GM18511 (cell line): ENCODE results near the gene ENTHD1.
"Not testable (repeated sequence)": the region's sequence is repeated elsewhere in the genome, so short reads cannot be mapped to it uniquely, and the experiment has no call there.

Experiments used
- ATAC-seq: cut with Tn5 transposase; IDR thresholded peaks from one replicate; pipeline ENCODE4 v1.9.1; 2021; ENCODE audit warnings: mild to moderate bottlenecking, moderate library complexity; ENCODE audit not compliant: unreplicated experiment

Gene ENTHD1

DNA sequence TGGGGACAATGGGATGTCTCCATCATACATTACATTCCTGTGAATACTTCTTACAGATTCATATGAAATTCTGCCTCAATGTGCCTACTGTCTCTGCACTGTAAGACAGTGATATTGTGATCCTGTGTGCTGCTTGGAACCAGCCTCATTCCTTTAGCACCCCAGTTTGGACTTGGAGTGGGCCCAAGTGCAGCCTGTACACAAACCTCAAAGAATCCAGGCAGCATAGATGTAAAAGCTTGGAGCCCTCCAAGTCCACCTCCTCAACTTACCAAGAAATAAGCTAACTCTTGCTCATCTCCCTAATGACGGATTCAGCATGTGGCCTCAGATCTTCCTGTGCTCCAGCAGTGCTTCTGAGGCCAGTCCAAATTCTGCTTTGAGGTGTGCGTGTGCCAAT lies 31.7 kb upstream of the ENTHD1 start:
- ATAC-seq, result no peak

DNA sequence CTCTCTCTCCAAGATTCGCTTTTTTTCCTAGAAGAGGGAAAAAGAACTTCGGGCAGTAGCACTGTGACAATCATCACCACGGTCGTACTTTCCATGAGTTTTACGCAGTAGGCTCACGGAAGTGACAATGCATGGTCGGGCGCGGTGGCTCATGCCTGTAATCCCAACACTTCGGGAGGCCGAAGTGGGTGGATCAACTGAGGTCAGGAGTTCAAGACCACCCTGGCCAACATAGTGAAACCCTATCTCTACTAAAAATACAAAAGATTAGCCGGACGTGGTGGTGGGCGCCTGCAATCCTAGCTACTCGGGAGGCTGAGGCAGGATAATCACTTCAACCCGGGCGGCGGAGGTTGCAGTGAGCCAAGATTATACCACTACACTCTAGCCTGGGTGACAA lies 30.7 kb upstream of the ENTHD1 start:
- no peak for ATAC-seq

DNA sequence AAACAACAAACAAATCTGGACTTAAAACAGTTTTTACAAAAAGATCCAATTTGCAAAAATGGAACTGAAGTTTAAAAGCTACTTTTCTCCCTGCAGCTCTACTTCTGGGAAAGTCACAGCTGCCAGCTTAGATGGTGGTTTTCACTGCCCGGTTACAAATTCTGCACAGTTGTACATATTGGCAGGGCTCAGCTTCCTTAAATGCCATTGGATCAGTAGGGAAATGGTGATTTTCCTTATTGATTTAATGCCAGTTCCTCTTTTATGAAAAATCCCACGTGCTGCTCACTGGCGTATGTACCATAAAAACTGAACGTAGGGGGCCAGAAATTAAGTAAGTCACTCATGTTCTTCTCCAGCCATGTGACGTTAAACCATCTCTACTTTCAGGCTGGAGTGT lies 30.1 kb upstream of the ENTHD1 start:
- no peak for ATAC-seq

DNA sequence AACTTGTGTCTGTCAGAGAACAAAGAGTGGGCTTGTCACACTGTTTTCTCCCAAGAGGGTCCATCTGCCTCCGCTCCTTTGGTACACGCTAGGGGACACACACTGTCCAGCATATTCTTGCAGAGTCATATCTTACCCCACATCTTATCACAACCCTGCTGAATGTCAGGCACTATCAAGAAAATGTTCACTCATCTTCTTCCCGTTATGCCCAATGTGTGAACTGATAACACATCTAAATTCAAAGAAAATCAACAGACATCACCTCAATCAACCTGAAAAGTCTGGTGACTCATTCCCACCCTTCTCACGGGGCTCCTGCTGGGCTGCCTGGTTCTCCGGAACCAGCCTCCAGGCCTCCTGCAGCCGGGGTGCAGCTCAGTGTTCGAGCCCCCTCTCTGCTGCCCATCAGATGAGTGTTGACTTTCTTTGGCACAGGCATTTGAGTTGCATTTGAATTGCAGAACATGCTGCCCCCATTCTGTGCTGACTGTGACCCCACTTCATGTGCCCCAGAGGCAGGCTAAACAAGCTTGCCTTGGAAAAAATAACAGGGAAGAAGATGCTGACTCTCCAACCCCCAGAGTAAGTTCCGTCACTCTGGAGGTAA lies 26.7 kb upstream of the ENTHD1 start:
- no peak for ATAC-seq

DNA sequence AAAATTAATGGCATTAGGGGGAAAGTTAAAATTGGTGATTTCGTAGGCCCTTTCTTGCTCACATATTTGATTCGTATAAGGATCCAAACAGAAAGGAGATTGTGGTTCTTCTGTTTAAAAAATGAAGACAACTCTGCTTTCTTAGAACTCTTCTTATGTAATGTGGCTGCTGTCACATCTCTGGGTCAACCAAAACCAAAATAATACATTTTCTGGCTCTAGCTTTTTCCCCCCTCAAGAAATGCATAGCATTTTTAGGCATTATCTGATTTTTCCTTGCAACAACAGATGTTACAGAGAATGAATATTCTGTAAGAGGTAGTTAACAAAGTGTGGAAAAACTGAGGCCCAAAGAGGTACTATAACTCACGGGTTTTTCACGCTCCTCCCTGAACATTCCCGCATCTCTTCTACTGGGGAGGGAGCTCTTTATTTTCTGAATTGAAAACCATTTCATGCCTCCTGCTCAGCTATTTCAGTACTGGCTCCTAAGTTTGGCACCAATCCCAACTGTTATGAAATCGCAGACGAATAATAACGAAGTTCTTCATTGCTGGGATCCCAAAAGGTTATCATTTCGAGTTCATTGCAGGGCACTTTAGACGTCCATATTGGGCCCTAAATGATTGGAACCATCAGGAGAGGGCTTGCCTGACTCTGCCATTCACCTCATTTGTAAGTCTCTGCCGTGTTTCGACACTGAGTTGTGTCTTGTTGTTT lies 24.4 kb upstream of the ENTHD1 start:
- ATAC-seq, result no peak

DNA sequence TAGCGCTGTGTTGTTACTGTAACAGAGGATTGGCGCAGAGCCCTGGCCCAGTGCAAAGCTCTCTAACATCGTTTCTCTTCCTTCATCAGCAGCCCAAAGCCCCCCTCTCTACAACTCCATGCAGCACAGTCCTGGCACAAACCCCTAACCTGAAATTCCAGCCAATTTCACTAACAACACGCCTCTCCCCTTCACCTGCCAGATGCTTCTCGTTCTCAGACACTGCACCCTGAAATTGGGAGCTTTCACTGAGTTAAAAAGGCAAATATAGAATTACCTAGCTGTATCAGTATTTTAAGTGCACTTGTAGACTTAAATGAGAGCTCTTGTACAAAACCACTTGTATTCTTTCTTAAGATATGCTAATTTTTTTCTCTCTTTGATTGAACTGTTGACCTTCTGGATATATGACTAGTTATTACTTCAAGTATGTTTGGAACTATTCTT lies 23.7 kb upstream of the ENTHD1 start:
- ATAC-seq, result no peak

DNA sequence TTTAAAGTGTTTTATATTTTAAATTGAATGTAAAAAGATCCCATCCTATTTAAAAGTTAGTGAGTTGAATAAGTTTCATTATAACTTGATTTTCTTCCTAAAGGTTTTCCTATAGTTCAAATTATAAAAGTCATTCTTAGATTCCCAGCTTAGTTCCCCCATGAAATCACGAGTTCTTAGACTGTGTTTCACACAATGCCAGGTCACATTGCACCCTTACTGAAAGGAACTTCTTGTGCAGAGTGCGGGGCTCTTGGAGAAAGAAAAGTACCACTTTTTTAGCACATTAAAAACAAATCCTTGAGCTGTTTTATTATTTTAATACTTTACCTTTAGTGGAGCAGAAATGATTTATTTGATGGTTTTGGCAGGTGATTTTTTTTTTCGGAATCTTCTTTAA lies 22.9 kb upstream of the ENTHD1 start:
- no peak for ATAC-seq

DNA sequence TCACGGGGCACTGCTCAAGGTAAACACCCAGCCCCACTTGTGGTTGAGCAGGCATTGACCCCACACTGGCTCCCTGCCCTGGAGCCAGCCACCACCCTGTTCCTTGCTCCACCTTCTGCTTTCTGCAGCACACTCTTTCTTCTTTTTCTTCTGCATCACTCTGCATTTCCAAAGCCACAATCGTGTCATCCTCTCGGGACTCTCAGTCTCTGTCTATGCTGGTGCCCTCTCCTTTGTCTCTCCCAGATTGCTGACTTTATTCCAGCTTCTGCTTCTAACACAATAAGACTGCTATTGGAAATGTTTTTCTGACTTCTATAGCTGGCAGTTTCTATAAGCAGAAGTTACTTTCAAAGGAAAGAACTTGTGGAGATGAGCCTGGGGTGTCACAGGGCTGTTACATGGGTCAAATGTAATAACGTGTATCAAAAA lies 21.8 kb upstream of the ENTHD1 start:
- no peak for ATAC-seq

DNA sequence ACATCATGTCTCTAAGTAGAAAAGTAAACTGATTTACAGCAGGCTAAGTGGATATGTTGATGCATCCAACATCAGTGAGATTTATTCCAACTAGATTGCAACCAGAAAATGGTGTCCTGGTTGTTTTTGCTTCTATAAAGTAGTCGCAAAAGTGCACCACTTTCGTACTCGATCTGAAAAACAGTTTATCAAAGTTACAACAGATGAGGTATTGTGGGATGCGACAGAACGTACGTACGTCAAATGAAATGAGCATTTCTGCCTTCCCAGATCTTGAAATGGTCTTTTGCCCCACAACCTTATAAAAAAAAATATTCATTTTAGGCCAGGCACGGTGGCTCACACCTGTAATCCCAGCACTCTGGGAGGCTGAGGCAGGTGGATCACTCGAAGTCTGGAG lies 21.0 kb upstream of the ENTHD1 start:
- ATAC-seq, result no peak

DNA sequence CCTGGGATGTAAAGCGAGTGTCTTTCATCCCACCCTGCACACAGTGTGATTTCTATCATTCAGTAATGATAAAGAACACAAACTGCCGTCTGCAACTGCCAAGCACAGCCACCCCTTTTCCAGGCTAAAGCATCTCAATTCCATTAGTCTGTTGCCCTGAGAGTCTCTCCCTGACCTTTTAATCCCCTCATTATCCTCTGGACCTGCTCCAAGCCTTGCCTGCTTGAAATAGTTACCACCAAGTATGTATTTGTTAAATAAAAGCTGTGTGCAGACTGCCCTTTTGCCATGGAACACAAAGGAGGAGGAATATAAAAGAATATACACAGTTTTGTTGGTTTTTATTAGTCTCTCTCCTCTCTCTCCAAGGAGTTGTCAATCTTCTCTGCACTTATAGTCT lies 20.3 kb upstream of the ENTHD1 start:
- ATAC-seq, result no peak

DNA sequence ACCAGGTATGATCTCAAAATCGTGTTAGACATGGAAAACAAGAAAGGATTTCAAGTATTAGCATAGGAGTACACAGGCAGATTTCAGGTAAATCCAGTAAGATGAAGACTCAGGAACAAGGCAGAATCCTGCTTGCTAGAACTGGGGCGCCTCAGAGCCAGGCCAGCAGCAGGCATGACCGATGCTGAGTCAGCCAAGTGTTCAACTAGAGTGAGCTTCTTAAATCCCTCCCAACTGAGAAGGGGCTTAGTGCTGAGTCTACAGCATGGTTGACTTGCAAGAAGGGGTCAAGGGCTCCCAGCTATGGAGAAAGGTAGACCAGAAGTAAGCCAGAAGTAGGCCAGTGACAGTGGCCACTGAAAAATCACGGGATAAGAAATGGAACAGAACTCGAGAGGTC lies 19.8 kb upstream of the ENTHD1 start:
- no peak for ATAC-seq

DNA sequence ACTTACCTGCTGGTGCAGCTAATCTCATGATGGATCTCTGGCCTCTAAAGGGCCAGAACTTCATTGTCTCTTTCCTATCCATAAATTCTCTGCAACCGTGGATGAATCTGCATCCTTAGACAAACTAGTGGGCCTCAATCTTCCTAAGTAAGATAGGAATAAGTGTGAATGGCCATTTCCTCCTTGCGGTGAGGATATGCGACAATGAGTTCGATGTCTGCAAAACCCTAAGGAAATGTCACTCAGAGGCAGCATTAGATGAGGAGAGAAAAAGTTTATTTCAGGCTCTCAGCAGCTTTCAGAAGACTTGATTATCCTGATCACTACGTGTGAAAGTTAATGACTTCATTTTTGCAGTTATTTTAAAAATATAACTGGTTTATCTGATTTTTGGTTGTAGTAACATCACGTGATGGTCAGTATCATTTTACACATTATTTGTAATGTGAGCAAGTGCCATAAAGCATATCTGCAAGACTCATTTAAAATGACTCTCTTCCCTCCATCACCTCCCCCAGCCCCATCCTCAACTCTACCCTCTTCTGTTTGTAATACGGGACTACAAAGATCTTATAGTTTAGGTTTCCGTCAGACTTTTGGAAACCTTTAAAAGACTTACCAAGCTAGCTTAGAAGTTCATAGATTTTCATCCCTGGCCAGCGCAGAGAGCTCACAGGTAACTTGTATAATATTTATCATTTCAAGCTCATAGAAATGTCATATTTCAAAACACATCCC lies 17.5 kb upstream of the ENTHD1 start:
- ATAC-seq, result no peak

DNA sequence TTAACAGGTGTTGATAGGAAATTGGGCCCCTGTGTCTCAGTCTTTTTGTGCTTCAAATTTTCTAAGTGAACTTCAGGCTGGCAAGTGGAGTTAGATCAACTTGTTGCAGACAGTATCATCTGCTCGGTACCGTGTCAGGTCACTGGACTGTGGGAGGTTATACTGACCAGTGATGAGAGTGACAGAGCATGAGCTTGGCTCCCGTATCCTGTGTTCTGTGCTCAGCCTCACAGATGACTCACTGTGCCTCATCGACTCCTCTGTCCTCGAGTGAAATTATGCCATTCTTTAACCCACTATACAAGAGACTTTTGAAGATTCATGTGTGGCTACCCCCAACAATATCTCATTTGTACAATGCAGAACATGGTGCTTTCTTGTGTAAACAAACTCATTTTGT lies 15.2 kb upstream of the ENTHD1 start:
- no peak for ATAC-seq

DNA sequence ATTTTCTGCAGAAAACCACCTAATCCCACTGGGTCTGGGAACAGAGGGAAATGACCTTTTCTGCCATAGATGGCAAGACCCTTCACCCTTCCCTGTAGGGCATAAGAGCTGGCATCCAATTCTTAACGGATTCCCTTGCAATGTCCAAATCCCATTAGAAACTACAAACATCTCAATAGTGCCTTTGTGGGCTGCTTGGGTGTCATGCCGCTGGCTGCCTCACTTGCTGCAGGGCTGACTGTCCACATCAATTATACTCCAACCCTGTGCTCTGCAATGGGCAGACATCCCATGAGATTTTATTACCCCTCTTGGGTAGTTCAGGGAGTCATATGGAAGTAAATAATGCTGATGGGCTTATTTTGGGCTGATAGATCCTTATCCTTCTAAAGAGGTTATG lies 14.6 kb upstream of the ENTHD1 start:
- ATAC-seq, result no peak

DNA sequence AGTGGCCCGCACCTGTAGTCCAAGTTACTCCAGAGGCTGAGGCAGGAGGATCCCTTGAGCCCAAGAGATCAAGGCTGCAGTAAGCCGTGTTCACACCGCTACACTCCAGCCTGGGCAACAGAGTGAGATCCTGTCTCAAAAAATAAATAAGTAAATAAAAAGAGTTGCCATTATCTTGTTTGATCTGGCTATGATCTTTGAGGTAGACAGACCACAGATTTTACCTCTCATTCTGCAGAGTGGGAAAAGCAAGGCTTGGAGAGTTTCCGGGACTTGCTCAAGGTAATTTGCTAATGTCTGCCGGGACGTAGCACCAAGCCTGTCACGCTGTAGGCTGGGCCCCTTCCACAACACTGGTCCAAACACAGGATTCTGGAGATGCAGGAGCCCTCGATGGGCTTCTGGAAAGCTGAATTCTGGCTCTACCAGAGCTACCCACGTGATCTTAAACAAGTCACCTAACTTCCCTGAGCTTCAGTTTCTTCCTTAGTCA lies 14.1 kb upstream of the ENTHD1 start:
- no peak for ATAC-seq

DNA sequence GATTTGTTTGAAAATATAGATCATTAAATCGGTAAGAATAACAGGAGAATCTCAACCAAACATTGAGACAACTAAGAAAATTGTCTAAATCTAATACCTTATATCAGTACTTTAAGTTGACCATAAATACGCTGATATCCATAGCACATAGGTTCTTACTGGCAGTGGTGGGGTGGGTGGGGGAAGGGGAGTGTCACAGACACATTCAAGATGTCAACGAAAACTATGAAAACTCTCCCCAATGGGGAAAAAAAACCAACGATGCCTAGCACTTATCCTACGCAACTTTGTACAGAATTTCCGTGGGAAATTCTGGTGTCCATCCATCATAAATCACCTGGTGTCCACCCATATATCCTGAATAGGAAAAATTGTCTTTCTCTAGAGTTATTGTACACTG lies 13.5 kb upstream of the ENTHD1 start:
- ATAC-seq, result no peak

DNA sequence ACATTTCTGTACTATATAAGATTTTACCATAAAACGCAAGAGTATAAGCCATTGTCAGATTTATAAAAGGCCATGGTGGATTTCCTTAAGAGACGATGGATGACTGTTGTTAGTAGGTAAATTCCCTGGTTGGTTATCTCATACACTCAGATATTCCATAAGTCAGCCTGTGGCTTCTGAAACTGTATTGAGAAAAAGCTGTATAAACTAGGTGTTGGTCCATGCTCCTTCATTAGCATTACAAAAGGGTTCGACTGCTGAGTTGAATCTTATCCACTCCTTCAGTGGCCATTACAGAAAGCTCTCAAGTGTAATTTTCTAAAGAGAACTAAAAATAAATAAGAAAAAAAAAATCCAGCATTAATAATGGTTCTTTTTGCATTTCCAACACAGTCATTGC lies 12.6 kb upstream of the ENTHD1 start:
- no peak for ATAC-seq

DNA sequence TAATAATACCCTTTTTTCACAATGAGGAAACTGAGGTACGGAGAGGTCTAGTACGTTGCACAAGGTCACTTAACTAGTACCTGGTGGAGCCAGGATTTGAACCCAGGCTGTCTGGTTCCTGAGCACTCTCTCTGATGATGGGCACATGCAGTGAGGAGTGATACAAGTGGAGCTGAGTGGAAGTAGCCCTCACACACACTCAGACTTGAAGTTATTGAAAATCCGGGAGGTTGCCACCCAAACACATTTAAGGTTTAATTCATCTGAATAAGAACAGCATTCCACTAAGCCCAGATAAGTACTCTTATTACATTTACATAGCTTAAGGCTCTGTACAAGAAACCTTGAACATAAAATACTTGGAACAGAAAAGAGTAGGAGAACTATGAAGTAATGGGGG lies 12.1 kb upstream of the ENTHD1 start:
- ATAC-seq, result no peak

DNA sequence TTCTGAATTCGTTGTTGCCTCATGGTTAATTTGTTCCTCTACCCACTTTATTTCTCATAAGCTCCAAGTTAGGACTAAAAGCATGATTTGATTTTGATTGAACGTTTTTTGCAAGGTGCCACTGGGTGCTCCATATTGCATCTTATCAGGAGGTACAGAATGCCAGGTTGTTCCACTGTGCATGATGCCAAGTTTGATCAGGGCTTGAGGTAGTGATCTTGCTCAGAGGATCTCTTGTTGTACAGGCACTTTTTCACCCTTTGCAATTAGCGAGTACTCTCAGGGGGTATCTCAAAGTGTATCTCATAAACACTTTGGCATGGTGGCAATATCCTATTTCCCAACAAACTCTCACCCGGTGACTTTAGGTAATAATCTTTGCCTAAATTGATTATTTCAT lies 11.3 kb upstream of the ENTHD1 start:
- ATAC-seq, result no peak

DNA sequence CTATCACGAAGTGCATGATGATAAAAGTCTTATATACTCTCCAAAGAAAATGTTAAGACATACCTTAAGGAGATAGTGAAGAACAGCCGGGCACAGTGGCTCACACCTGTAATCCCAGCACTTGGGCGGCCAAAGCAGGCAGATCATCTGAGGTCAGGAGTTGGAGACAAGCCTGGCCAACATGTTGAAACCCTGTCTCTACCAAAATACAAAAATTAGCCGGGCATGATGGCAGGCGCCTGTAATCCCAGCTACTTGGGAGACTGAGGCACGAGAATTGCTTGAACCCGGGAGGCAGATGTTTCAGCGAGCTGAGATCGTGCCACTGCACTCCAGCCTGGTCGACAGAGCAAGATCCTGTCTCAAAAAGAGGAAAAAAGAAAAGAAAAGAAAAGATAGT lies 10.5 kb upstream of the ENTHD1 start:
- ATAC-seq, result not testable (repeated sequence)

DNA sequence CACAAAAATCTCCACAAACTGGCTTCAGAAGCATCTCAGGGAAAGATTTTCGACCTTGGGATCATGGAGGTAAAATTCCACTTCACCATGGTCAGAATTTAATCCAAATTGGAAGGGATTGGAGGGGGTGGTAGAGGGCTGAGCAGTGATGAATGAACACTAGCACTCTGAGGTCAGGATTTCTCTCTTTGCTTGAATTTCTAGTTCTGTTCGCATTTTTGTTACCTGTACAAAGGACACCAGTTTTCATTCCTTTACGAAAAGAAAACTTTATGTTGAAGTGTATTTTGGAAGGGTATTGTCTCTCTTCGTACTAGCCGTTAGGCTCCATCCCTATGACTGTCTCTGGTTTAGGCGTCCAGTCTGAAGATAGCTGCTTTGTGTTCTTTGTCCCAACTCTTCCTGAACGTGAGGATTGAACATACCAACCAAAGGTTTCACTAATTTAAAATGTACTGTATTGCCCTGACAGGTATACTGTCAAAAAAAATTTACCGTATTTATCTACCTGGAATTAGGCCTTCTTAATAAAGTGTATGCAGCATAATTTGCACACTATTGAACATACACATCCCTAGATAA lies 8.1 kb upstream of the ENTHD1 start:
- ATAC-seq, result no peak
